HUES64 (cell line): ENCODE measurements around the gene NOC2L.
"Not testable (repeated sequence)": the region's sequence is repeated elsewhere in the genome, so short reads cannot be mapped to it uniquely, and the experiment has no call there.

Experiments used
- H3K27ac ChIP-seq: 2 replicates; pipeline ENCODE4 v1.7.0; 2013; ENCODE audit warnings: low read depth, low read length, inconsistent platforms
- H3K27me3 ChIP-seq: 2 replicates; pipeline ENCODE4 v1.6.1; 2013; ENCODE audit warnings: mild to moderate bottlenecking, low read length; ENCODE audit not compliant: insufficient read depth
- H3K36me3 ChIP-seq: 2 replicates; pipeline ENCODE4 v1.6.1; 2013; ENCODE audit warnings: mild to moderate bottlenecking, low read length; ENCODE audit not compliant: insufficient read depth
- H3K4me1 ChIP-seq: 2 replicates; pipeline ENCODE4 v1.6.1; 2013; ENCODE audit warnings: mild to moderate bottlenecking, low read length, moderate library complexity; ENCODE audit not compliant: insufficient read depth
- H3K4me3 ChIP-seq: 2 replicates; pipeline ENCODE4 v1.5.1; 2013; ENCODE audit warnings: mild to moderate bottlenecking, low read length, moderate library complexity
- H3K9ac ChIP-seq: 2 replicates; pipeline ENCODE4 v1.6.1; 2013; ENCODE audit warnings: mild to moderate bottlenecking, low read depth, low read length
- H3K9me3 ChIP-seq: 2 replicates; pipeline ENCODE4 v1.6.1; 2013; ENCODE audit warnings: low read depth, low read length; ENCODE audit not compliant: insufficient read depth
- WGBS: fragments of 150-250, 120-280 bp; methylation state at CpG from one replicate; pipeline ENCODE4 v1.1.7; 2013; ENCODE audit warnings: missing lambda C conversion rate; 5-methylcytosine and 5-hydroxymethylcytosine counted together

NOC2L gene

GRCh38 chr1:999725-1000356 lies 40.8 kb upstream of the NOC2L start, which contains the start of gene HES4:
Gene HES4, minus strand, starts transcription at chr1:1000097. Its CDS starts 124 bp downstream, at chr1:999973.
- H3K27ac ChIP-seq = peak within 1 kb of the TSS; percentile 84; the same call in 1 of the 2 replicates
- H3K27me3 ChIP-seq = peaks cover 78% of the 10 kb centered on the region
- 1% methylated on average over 94 of the region's 95 CpGs for WGBS
- H3K9me3 ChIP-seq = no peaks in the 10 kb centered on the region
- peaks cover 12% of the 10 kb centered on the region for H3K4me1 ChIP-seq
- H3K4me3 ChIP-seq = peak within 1 kb of the TSS; percentile 61
- peak within 1 kb of the TSS; percentile 73 for H3K9ac ChIP-seq
- no peaks in the 10 kb centered on the region for H3K36me3 ChIP-seq

GRCh38 chr1:998995-999724 lies 40.1 kb upstream of the NOC2L start:
- Histone ChIP-seq H3K9ac (peak overlapping the region; percentile 29; the same call in 1 of the 2 replicates), H3K4me3 (peak overlapping the region; percentile 61), H3K4me1 (peaks cover 7% of the 10 kb centered on the region), H3K27ac (no peak overlapping the region), H3K9me3 (no peaks in the 10 kb centered on the region), H3K27me3 (peaks cover 79% of the 10 kb centered on the region), H3K36me3 (no peaks in the 10 kb centered on the region)
- WGBS = 2% methylated on average over 86 of the region's 86 CpGs

- WGBS = 2% methylated on average over 25 of the region's 27 CpGs
- Histone ChIP-seq H3K4me1 (peaks cover 7% of the 10 kb centered on the region), H3K9ac (peak overlapping the region; percentile 29; the same call in 1 of the 2 replicates), H3K27me3 (peaks cover 78% of the 10 kb centered on the region), H3K27ac (no peak overlapping the region), H3K4me3 (peak overlapping the region; percentile 61), H3K9me3 (no peaks in the 10 kb centered on the region), H3K36me3 (no peaks in the 10 kb centered on the region)
Measured at GRCh38 chr1:998745-998994, 39.6 kb upstream of the NOC2L start.

GRCh38 chr1:997993-998744 lies 39.1 kb upstream of the NOC2L start:
- Histone ChIP-seq H3K4me3 (peak overlapping the region; percentile 44), H3K4me1 (peaks cover 7% of the 10 kb centered on the region), H3K9me3 (no peaks in the 10 kb centered on the region), H3K27me3 (peaks cover 79% of the 10 kb centered on the region), H3K27ac (no peak overlapping the region), H3K9ac (no peak overlapping the region; the same call in 1 of the 2 replicates), H3K36me3 (no peaks in the 10 kb centered on the region)
- WGBS = 12% methylated on average over 75 of the region's 75 CpGs

DNA sequence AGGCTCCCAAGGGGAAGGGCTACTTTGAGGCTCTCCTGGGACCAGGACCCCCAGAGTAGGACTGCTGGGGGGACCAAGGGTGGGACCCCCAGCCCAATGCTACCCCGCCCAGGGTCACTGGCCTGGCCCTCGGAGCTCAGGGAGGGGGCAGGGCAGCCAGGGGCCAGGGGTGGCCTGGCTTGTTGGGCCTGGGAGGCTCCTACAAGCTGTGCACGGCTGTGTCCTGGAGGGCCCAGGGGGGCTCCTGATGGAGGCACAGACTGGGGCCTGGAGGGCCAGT lies 38.6 kb upstream of the NOC2L start:
- no peak overlapping the region for H3K4me3 ChIP-seq
- no peak overlapping the region for H3K9ac ChIP-seq
- peaks cover 7% of the 10 kb centered on the region for H3K4me1 ChIP-seq
- H3K9me3 ChIP-seq = no peaks in the 10 kb centered on the region
- H3K27me3 ChIP-seq = peaks cover 78% of the 10 kb centered on the region
- no peak overlapping the region for H3K27ac ChIP-seq
- 57% methylated on average over 3 of the region's 3 CpGs for WGBS
- no peaks in the 10 kb centered on the region for H3K36me3 ChIP-seq

DNA sequence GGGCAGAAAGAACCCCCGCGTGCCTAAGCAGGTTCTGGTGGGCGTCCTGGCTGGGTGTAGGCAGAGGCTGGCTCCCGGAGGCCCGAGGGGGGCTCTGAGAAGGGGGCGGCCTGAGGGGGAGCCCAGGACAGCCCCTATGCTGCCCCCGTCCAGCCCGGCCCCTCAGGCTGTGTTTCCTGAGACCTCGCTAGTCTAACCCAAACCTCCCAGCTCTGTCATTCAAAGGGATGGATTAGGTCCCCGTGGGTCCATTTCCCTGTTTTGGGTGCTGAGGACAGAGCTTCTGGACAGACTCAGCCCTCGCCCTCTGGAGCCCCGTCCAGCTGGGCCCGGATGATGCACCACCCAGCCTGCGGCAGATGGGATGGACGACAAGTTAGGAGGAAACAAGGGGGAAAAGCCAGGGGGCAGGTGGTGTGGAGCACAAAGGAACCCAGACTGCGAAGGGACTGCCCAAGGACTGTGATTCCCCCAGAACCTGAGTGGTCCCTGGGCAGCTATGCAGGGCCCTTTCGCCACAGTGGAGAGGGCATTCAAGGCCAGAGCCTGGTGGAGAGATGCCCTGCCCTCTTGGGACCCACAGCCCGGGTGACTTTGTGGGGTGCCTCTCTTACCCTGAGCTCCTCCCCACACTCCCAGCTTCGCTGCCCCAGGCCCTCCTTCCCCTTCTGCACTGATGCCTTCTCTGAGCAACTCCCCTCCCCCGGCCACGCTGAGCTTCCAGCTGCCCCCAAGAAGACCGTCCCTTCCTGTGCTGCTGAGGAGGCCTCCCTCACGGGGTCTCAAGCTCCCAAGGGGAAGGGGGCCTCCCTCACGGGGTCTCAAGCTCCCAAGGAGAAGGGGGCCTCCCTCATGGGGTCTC lies 38.0 kb upstream of the NOC2L start:
- H3K36me3 ChIP-seq = no peaks in the 10 kb centered on the region
- WGBS = 58% methylated on average over 24 of the region's 24 CpGs
- H3K4me3 ChIP-seq = no peak overlapping the region
- peaks cover 7% of the 10 kb centered on the region for H3K4me1 ChIP-seq
- H3K9me3 ChIP-seq = no peaks in the 10 kb centered on the region
- H3K27ac ChIP-seq = no peak overlapping the region
- H3K9ac ChIP-seq = no peak overlapping the region
- peaks cover 78% of the 10 kb centered on the region for H3K27me3 ChIP-seq

GRCh38 chr1:995665-996633 lies 36.9 kb upstream of the NOC2L start:
- Histone ChIP-seq H3K36me3 (no peaks in the 10 kb centered on the region), H3K9me3 (0 out of 2 replicates have a peak, but pooled peaks cover 3% of the 10 kb centered on the region), H3K27me3 (peaks cover 67% of the 10 kb centered on the region), H3K27ac (no peak overlapping the region), H3K4me3 (no peak overlapping the region), H3K9ac (no peak overlapping the region), H3K4me1 (peaks cover 7% of the 10 kb centered on the region)
- 63% methylated on average over 22 of the region's 30 CpGs for WGBS

- H3K36me3 ChIP-seq = not testable (repeated sequence)
- whole genome bisulfite sequencing = 91% methylated on average over 6 of the region's 6 CpGs
- H3K27me3 ChIP-seq = peaks cover 59% of the 10 kb centered on the region
Measured at GRCh38 chr1:994546-994945, 35.5 kb upstream of the NOC2L start.

DNA sequence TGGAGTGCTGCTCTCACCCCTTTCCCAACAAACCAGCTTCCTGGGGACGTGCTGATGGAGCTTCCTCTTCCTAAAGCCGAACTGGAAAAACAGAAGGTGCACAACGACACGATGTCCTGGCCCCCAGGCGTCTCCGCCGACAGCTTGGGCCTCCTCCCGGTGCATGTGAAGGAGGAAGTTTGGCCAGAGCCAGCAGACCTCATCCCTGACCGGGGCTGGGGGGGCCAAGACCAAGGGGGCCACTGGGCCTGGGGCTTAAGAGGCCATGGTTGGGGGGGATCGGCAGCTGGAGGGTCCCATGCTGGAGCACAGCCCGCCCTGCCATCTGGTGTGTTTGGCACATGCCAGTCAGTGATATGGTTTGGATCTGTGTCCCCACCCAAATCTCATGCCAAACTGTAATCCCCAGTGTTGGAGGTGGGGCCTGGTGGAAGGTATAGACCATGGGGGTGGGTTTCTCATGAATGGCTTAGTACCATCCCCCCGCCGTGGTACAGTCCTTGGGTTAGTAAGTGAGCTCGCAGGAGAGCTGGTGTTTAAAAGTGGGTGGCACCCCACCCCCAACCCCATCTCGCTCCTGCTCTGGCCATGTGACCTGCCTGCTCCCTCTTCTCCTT lies 34.4 kb upstream of the NOC2L start:
- 80% methylated on average over 15 of the region's 15 CpGs for WGBS

More at GRCh38 chr1:994546-994945, 35.5 kb upstream of the NOC2L start:
- not testable (repeated sequence) for H3K9ac ChIP-seq, H3K9me3 ChIP-seq, H3K27ac ChIP-seq, H3K4me3 ChIP-seq, H3K4me1 ChIP-seq

DNA sequence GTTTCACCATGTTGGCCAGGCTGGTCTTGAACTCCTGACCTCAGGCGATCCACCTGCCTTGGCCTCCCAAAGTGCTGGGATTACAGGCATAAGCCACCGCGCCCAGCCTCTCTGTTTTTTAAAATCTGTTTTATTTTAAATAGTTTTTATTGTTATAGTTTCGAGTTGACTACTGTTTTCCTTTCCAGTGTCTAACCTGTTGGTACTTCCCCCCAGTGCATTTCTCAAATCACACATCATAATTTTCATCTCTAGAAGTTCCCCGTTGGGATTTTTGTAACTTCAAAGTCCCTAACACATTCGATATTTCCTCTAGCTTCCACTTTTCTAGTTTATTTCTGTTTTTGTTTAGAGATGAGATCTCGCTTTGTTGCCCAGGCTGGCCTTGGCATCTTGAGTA lies 33.3 kb upstream of the NOC2L start:
- Histone ChIP-seq H3K27ac (no peak overlapping the region), H3K4me3 (no peak overlapping the region), H3K9ac (no peak overlapping the region), H3K36me3 (no peaks in the 10 kb centered on the region), H3K4me1 (peaks cover 3% of the 10 kb centered on the region; the same call in 1 of the 2 replicates), H3K27me3 (peaks cover 50% of the 10 kb centered on the region), H3K9me3 (0 out of 2 replicates have a peak, but pooled peaks cover 3% of the 10 kb centered on the region)
- WGBS = 96% methylated on average over 7 of the region's 7 CpGs

More for the DNA sequence above, 34.4 kb upstream of the NOC2L start:
- H3K9me3 ChIP-seq = 0 out of 2 replicates have a peak, but pooled peaks cover 3% of the 10 kb centered on the region
- H3K4me1 ChIP-seq = peaks cover 7% of the 10 kb centered on the region
- no peak overlapping the region for H3K4me3 ChIP-seq
- peaks cover 59% of the 10 kb centered on the region for H3K27me3 ChIP-seq
- H3K9ac ChIP-seq = no peak overlapping the region
- H3K27ac ChIP-seq = no peak overlapping the region
- H3K36me3 ChIP-seq = no peaks in the 10 kb centered on the region
